Type B pancreatic cell (in vitro differentiated cells): ENCODE data around the gene SERPINE2. TPM values are rescaled to one million over a fixed set of nuclear protein-coding genes. Genes with fewer than 3 reads are reported as not detected.

Experiments used
- DNase-seq: peaks from one replicate; pipeline ENCODE4 v3.0.0; 2021; ENCODE audit warnings: mixed read lengths; ENCODE audit not compliant: unreplicated experiment; ENCODE audit errors: extremely low spot score
- H3K27ac Mint-ChIP-seq: 2 replicates; pipeline ENCODE4 v1.8.0; 2021; ENCODE audit warnings: mild to moderate bottlenecking, mixed read lengths
- H3K27me3 Mint-ChIP-seq: 2 replicates; pipeline ENCODE4 v1.8.0; 2021; ENCODE audit warnings: mixed read lengths
- H3K36me3 Mint-ChIP-seq: 2 replicates; pipeline ENCODE4 v1.8.0; 2021; ENCODE audit warnings: mixed read lengths
- H3K4me1 Mint-ChIP-seq: one replicate; pipeline ENCODE4 v1.8.0; 2021; ENCODE audit warnings: mixed read lengths; ENCODE audit not compliant: unreplicated experiment
- H3K4me3 Mint-ChIP-seq: 2 replicates; pipeline ENCODE4 v1.8.0; 2021; ENCODE audit warnings: mild to moderate bottlenecking, mixed read lengths
- H3K9me3 Mint-ChIP-seq: 2 replicates; pipeline ENCODE4 v1.8.0; 2021; ENCODE audit warnings: mixed read lengths
- total RNA-seq: library from RNA; stranded (reverse); gene quantifications from 2 replicates; pipeline ENCODE4 v1.2.1, GENCODE V29; 2021; ENCODE audit warnings: low replicate concordance
- TF ChIP-seq, protein P1 (sequence below): fragments of 200-600 bp; sonication (generic); conservative IDR thresholded peaks from 2 replicates; pipeline ENCODE4 v1.5.0; 2021; ENCODE audit warnings: antibody characterized with exemption, mild to moderate bottlenecking

Gene SERPINE2
- total RNA-seq, 1 donor from 2014 or later = 37.4 TPM

- Mint-ChIP-seq H3K27me3 (no peaks in the 10 kb centered on the region), H3K4me1 (no peaks in the 10 kb centered on the region), H3K9me3 (no peaks in the 10 kb centered on the region), H3K27ac (no peak overlapping the region), H3K36me3 (peaks cover 4% of the 10 kb centered on the region), H3K4me3 (no peak overlapping the region)
- TF ChIP-seq, protein P1, sequence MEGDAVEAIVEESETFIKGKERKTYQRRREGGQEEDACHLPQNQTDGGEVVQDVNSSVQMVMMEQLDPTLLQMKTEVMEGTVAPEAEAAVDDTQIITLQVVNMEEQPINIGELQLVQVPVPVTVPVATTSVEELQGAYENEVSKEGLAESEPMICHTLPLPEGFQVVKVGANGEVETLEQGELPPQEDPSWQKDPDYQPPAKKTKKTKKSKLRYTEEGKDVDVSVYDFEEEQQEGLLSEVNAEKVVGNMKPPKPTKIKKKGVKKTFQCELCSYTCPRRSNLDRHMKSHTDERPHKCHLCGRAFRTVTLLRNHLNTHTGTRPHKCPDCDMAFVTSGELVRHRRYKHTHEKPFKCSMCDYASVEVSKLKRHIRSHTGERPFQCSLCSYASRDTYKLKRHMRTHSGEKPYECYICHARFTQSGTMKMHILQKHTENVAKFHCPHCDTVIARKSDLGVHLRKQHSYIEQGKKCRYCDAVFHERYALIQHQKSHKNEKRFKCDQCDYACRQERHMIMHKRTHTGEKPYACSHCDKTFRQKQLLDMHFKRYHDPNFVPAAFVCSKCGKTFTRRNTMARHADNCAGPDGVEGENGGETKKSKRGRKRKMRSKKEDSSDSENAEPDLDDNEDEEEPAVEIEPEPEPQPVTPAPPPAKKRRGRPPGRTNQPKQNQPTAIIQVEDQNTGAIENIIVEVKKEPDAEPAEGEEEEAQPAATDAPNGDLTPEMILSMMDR = no peak
- no peak for DNase-seq
Measured at GRCh38 chr2:223999862-224000261, 39.2 kb downstream of the SERPINE2 start.

DNA sequence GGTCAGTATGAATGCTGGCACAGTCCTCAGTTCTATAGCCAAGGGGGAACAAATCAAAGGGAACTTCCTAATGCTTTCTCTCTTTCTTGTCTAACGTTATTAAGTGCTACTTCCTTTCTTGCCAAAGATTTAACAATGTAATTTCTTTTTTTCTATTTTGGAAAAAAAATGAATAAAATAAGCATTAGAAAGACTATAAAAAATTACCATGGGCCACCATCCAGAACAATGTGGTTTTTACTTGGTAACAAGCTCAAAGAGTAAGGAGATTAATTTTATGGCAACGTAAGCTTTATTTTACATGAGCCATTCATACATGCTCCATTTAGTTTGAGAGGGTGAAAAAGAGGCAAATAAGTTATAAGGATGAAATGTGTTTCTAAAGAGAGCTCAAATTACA, 40.1 kb downstream of the SERPINE2 start:
- H3K9me3 Mint-ChIP-seq = no peaks in the 10 kb centered on the region
- DNase-seq = no peak
- TF ChIP-seq, protein P1 = no peak
- H3K4me3 Mint-ChIP-seq = no peak overlapping the region
- no peaks in the 10 kb centered on the region for H3K27me3 Mint-ChIP-seq
- H3K4me1 Mint-ChIP-seq = no peaks in the 10 kb centered on the region
- H3K27ac Mint-ChIP-seq = no peak overlapping the region
- H3K36me3 Mint-ChIP-seq = peaks cover 4% of the 10 kb centered on the region

GRCh38 chr2:223997938-223998337, 41.1 kb downstream of the SERPINE2 start:
- no peaks in the 10 kb centered on the region for H3K27me3 Mint-ChIP-seq
- TF ChIP-seq, protein P1 = no peak
- H3K36me3 Mint-ChIP-seq = peaks cover 4% of the 10 kb centered on the region
- DNase-seq = no peak
- no peaks in the 10 kb centered on the region for H3K4me1 Mint-ChIP-seq
- no peak overlapping the region for H3K4me3 Mint-ChIP-seq
- no peak overlapping the region for H3K27ac Mint-ChIP-seq
- no peaks in the 10 kb centered on the region for H3K9me3 Mint-ChIP-seq

DNA sequence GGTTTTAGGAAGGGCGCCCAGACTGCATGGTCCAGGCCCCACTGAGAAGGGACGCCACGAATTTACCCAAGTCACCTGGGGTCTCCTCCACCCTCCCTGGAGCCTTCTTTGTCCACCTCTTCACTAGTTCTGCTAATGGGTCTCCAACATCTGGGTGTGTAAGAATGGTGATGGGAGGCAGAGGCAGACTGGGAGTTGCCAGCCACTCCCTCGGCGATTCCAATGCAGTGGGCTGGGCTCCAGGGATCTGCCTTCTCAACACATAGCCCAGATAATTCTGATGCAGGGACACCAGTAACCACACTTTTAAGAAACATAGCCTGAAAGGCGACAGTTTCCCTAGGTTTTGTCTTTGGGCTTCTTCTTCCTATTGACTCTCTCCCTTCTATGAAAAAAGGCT, 42.7 kb downstream of the SERPINE2 start:
- no peaks in the 10 kb centered on the region for H3K9me3 Mint-ChIP-seq
- H3K36me3 Mint-ChIP-seq = peaks cover 4% of the 10 kb centered on the region
- no peak overlapping the region for H3K4me3 Mint-ChIP-seq
- no peaks in the 10 kb centered on the region for H3K27me3 Mint-ChIP-seq
- TF ChIP-seq, protein P1 = no peak
- no peak for DNase-seq
- no peak overlapping the region for H3K27ac Mint-ChIP-seq
- no peaks in the 10 kb centered on the region for H3K4me1 Mint-ChIP-seq

DNA sequence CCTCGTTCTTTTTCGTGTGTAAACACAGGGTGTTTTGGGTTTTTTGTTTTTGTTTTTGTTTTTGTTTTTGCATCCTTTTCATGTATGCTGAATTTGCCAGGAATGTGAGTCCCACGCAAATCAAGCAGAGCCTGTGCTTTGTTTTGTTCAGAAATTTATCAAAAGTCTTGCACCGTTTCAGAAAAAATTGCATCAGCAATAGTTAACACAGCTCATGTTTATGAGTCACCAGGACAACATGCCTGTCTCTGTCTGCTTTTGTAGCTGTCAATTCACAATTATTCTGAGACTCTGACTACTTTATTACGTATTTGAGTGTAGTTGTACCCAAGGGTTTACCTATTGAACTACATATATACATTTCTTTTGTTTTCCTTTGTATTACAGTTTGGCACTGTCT, 43.5 kb downstream of the SERPINE2 start:
- no peak overlapping the region for H3K27ac Mint-ChIP-seq
- H3K27me3 Mint-ChIP-seq = no peaks in the 10 kb centered on the region
- no peak for DNase-seq
- no peaks in the 10 kb centered on the region for H3K4me1 Mint-ChIP-seq
- H3K36me3 Mint-ChIP-seq = peaks cover 4% of the 10 kb centered on the region
- no peaks in the 10 kb centered on the region for H3K9me3 Mint-ChIP-seq
- TF ChIP-seq, protein P1 = no peak
- H3K4me3 Mint-ChIP-seq = no peak overlapping the region

- H3K27me3 Mint-ChIP-seq = no peaks in the 10 kb centered on the region
- peaks cover 4% of the 10 kb centered on the region for H3K36me3 Mint-ChIP-seq
- H3K9me3 Mint-ChIP-seq = no peaks in the 10 kb centered on the region
- no peak overlapping the region for H3K27ac Mint-ChIP-seq
- no peak for DNase-seq
- H3K4me3 Mint-ChIP-seq = no peak overlapping the region
- TF ChIP-seq, protein P1 = no peak
- H3K4me1 Mint-ChIP-seq = no peaks in the 10 kb centered on the region
Measured at GRCh38 chr2:223994562-223995162, 44.4 kb downstream of the SERPINE2 start.
